Esophagus squamous epithelium (tissue), 5 donors: Measurements from ENCODE around the gene CFAP52. TPM values are rescaled to one million over a fixed set of nuclear protein-coding genes. Genes with fewer than 3 reads are reported as not detected.

Source experiments
- DNase-seq: peaks from one replicate; lab custom pipeline; 2025; lab: John Stamatoyannopoulos, UW
- H3K27ac ChIP-seq, 4 donors: fragments of 200-600 bp; sonication (generic); one replicate each; pipeline ENCODE4 v1.5.1; 2016 to 2019; ENCODE audit warnings: mild to moderate bottlenecking in 1 of 4
- H3K27me3 ChIP-seq, 4 donors: fragments of 200-600 bp; sonication (generic); 1 replicate in 3 of 4; 2 replicates in 1 of 4; pipeline versions ENCODE4 v1.5.1 to v1.6.0; 2017 to 2021; ENCODE audit warnings: antibody characterized with exemption in 1 of 4
- H3K36me3 ChIP-seq, 3 donors: fragments of 200-600 bp; sonication (generic); one replicate each; pipeline ENCODE4 v1.5.1; 2016 to 2019
- H3K4me1 ChIP-seq, 3 donors: fragments of 200-600 bp; sonication (generic); one replicate each; pipeline ENCODE4 v1.5.1; 2017 to 2019
- H3K4me3 ChIP-seq, 4 donors: fragments of 200-600 bp; sonication (generic); 1 replicate in 3 of 4; 2 replicates in 1 of 4; pipeline ENCODE4 v1.5.1; 2016 to 2019; ENCODE audit warnings: mild to moderate bottlenecking in 2 of 4, moderate library complexity in 1 of 4
- H3K9me3 ChIP-seq, 3 donors: fragments of 200-600 bp; sonication (generic); one replicate each; pipeline ENCODE4 v1.5.1; 2016 to 2019
- POLR2A ChIP-seq, 4 donors: fragments of 450-650 bp; IDR thresholded peaks; one replicate each; pipeline ENCODE4 v1.6.1; 2017; ENCODE audit warnings: antibody characterized with exemption in 4 of 4, mild to moderate bottlenecking in 4 of 4, moderate library complexity in 3 of 4
- WGBS, 2 donors: methylation state at CpG; one replicate each; pipeline ENCODE4 v1.1.5; 2018; 5-methylcytosine and 5-hydroxymethylcytosine counted together
- intact Hi-C: fragments of 100-400 bp; cut with DNase I; formaldehyde crosslinking; loops from one replicate; pipeline ENCODE4 v1.15.0; 2022
- total RNA-seq, 4 donors: library from RNA; depleted of rRNA; stranded (reverse); fragments of >200 nt; gene quantifications; one replicate each; pipeline ENCODE4 v1.1.0, GENCODE V29; 2016
- TF ChIP-seq, protein P1 (sequence below), 6 experiments: fragments of 450-650 bp in 4 of 6; fragments of 200-600 bp in 2 of 6; sonication (generic) in 2 of 6; IDR thresholded peaks; one replicate each; pipeline ENCODE4 v1.5.1; 2016 to 2019; ENCODE audit warnings: antibody characterized with exemption in 6 of 6, mild to moderate bottlenecking in 4 of 6, moderate library complexity in 4 of 6
- donor health status: DM: yes; HTN: yes; CAD: no.

The CFAP52 gene
- total RNA-seq, 4 donors from 2014 or later, result not detected

DNA sequence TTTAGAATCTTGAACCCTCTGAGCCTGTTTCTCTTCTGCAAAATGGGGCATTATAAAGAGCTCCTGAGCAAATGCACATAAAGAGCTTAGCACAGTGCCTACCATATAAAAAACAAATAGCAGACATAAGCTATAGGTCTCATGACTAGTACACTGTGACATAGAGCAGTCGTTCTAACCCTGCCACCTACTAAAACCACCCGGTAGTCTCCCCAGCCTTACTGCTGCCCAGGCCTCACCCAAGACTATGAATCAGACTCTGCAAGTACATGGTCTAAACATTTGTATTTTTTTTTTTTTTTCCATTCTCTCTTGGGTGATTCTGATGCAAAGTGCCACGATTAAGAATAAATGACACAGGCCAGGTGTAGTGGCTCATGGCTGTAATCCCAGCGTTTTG is 34.7 kb upstream of the CFAP52 start:
- Histone ChIP-seq H3K27me3 (no peaks in the 10 kb centered on the region), H3K4me1 (no peaks in the 10 kb centered on the region), H3K27ac (no peak overlapping the region), H3K4me3 (no peak overlapping the region), H3K36me3 (peaks cover 0 to 21% (median 0%) of the 10 kb centered on the region in 3 donors), H3K9me3 (no peaks in the 10 kb centered on the region)
- WGBS, 2 donors, result 90 to 93% methylated on average over 3 to 4 of the region's 4 CpGs
- TF ChIP-seq, protein P1, sequence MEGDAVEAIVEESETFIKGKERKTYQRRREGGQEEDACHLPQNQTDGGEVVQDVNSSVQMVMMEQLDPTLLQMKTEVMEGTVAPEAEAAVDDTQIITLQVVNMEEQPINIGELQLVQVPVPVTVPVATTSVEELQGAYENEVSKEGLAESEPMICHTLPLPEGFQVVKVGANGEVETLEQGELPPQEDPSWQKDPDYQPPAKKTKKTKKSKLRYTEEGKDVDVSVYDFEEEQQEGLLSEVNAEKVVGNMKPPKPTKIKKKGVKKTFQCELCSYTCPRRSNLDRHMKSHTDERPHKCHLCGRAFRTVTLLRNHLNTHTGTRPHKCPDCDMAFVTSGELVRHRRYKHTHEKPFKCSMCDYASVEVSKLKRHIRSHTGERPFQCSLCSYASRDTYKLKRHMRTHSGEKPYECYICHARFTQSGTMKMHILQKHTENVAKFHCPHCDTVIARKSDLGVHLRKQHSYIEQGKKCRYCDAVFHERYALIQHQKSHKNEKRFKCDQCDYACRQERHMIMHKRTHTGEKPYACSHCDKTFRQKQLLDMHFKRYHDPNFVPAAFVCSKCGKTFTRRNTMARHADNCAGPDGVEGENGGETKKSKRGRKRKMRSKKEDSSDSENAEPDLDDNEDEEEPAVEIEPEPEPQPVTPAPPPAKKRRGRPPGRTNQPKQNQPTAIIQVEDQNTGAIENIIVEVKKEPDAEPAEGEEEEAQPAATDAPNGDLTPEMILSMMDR (IDR thresholded peaks at IDR 0.05), result no peak
- no peak for TF ChIP-seq POLR2A (IDR thresholded peaks at IDR 0.05)
- DNase-seq, result no peak
- intact Hi-C loops, result no loop called here

DNA sequence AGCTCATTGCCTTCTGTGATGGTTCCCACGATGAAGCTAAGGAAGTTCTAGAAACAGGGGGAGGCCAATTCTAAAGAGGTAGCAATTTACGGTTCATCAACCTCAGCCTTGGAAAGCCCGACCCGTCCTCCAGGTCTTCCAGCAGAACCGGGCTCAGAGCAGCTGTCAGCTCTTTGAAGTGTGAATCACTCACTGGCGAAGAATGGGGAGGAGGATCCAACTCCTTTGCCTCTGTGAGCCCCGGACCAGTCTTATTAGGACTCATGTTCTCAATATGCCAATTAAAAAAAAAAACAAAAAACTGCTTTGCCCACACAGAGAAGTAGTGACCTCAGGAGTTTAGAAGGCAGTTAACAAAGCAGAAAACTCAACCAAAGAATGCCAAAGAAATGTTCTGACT is 32.2 kb upstream of the CFAP52 start:
- intact Hi-C loops, result no loop called here
- H3K27ac ChIP-seq, result no peak overlapping the region
- WGBS, 2 donors, result 50 to 77% methylated on average over 6 of the region's 7 CpGs
- H3K36me3 ChIP-seq, result peaks cover 0 to 21% (median 0%) of the 10 kb centered on the region in 3 donors
- no peak overlapping the region for H3K4me3 ChIP-seq
- no peaks in the 10 kb centered on the region for H3K27me3 ChIP-seq
- no peaks in the 10 kb centered on the region for H3K4me1 ChIP-seq
- no peak for DNase-seq
- TF ChIP-seq, protein P1 (IDR thresholded peaks at IDR 0.05), result no peak
- no peak for TF ChIP-seq POLR2A (IDR thresholded peaks at IDR 0.05)
- H3K9me3 ChIP-seq, result no peaks in the 10 kb centered on the region

DNA sequence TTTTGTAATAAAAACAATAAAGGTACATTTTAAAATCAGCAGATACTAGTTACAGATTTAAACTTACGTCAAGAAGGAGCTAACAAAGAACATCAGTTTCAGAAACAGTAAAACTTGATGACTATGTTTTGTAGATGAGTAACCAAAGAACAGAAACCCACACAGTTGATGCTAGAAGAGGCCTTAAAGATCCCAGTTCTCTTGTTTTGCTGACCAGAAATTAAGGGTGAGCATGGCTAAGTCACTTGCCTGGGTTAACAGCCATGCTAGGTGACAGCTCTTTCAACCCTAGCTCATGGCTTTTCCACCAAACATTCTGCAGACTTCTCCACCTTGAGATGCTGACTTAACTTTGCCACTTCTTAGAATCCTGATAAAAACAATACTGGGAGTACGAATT is 27.2 kb upstream of the CFAP52 start:
- Histone ChIP-seq H3K4me3 (no peak overlapping the region), H3K4me1 (no peaks in the 10 kb centered on the region), H3K27ac (no peak overlapping the region), H3K9me3 (no peaks in the 10 kb centered on the region), H3K27me3 (no peaks in the 10 kb centered on the region), H3K36me3 (peaks cover 0 to 41% (median 0%) of the 10 kb centered on the region in 3 donors)
- DNase-seq, result no peak
- TF ChIP-seq POLR2A (IDR thresholded peaks at IDR 0.05), result no peak
- TF ChIP-seq, protein P1 (IDR thresholded peaks at IDR 0.05), result no peak
- intact Hi-C loops, result no loop called here
- 89 to 98% methylated on average over 2 of the region's 2 CpGs for WGBS, 2 donors

DNA sequence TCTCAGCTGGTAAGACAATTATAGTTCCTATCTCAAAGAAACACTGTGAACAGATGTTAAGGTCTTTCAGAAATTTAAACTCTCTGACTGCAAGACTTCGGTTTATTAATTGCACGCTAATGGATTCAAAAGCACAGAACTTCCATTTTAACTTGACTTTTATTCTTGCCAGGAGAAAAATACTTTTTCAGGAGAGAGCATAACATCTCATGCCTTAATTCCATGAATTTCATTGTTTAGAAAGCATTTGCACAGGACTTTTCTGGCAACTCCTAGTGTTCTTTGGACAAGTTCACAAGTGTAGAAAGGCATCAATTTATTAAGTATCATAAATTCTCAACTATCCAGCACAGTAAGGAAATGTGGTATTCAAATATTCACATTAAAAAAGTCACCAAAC is 23.3 kb upstream of the CFAP52 start:
- Histone ChIP-seq H3K36me3 (peaks cover 0 to 45% (median 0%) of the 10 kb centered on the region in 3 donors), H3K27ac (no peak overlapping the region), H3K4me3 (no peak overlapping the region), H3K9me3 (no peaks in the 10 kb centered on the region), H3K27me3 (no peaks in the 10 kb centered on the region), H3K4me1 (no peaks in the 10 kb centered on the region)
- TF ChIP-seq, protein P1 (IDR thresholded peaks at IDR 0.05), result no peak
- TF ChIP-seq POLR2A (IDR thresholded peaks at IDR 0.05), result no peak
- intact Hi-C loops, result no loop called here
- 71 to 75% methylated on average over 2 of the region's 2 CpGs for WGBS, 2 donors
- DNase-seq, result no peak

DNA sequence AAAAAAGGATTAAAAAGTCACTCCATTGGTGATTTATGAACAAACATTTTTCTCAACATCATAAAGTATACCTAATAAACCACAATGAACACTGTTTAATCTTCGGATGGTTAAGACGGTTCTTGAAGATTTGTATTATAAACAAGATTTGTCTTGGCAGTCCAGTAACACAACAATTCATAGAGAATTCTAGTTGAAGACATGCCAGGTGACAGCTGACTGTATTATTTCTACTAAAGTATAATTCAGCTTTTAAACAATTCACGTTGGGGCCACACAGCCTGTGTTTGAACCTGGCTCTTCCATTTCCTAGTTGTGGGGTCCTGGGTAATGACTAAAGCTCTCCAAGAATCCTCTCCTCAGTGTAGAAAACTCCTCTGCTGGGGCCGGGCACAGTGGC is 22.8 kb upstream of the CFAP52 start:
- Histone ChIP-seq H3K27ac (no peak overlapping the region), H3K27me3 (no peaks in the 10 kb centered on the region), H3K36me3 (peaks cover 0 to 45% (median 0%) of the 10 kb centered on the region in 3 donors), H3K4me1 (no peaks in the 10 kb centered on the region), H3K4me3 (no peak overlapping the region), H3K9me3 (no peaks in the 10 kb centered on the region)
- intact Hi-C loops, result no loop called here
- TF ChIP-seq, protein P1 (IDR thresholded peaks at IDR 0.05), result no peak
- no peak for TF ChIP-seq POLR2A (IDR thresholded peaks at IDR 0.05)
- 52 to 72% methylated on average over 4 of the region's 4 CpGs for WGBS, 2 donors
- DNase-seq, result no peak
